HG02938 (cell line): ENCODE data around the gene SSX7.
"Not testable (repeated sequence)": the region's sequence is repeated elsewhere in the genome, so short reads cannot be mapped to it uniquely, and the experiment has no call there.

Source experiments
- ATAC-seq: cut with Tn5 transposase; IDR thresholded peaks from one replicate; pipeline ENCODE4 v1.9.1; 2021; ENCODE audit warnings: mild to moderate bottlenecking, moderate library complexity; ENCODE audit not compliant: unreplicated experiment

SSX7 gene

GRCh38 chrX:52654800-52655199 is at the start of gene SSX7:
SSX7 (minus strand) TSS chrX:52654900; CDS start chrX:52653472, 1,428 bp downstream.
- not testable (repeated sequence) for ATAC-seq

GRCh38 chrX:52692034-52692433 is 37.3 kb upstream of the SSX7 start:
- ATAC-seq: not testable (repeated sequence)

- not testable (repeated sequence) for ATAC-seq
These were observed 7.5 kb upstream of the SSX7 start for GRCh38 chrX:52662218-52662617.

GRCh38 chrX:52655475-52655874 is 775 bp upstream of the SSX7 start:
- ATAC-seq: not testable (repeated sequence)

GRCh38 chrX:52650676-52651075 is 4.0 kb downstream of the SSX7 start:
- ATAC-seq: not testable (repeated sequence)

GRCh38 chrX:52648956-52649355 is 5.7 kb downstream of the SSX7 start:
- ATAC-seq: not testable (repeated sequence)

- ATAC-seq: not testable (repeated sequence)
These were observed 26.2 kb downstream of the SSX7 start for GRCh38 chrX:52628483-52628882.

GRCh38 chrX:52620661-52621060 is 34.0 kb downstream of the SSX7 start:
- ATAC-seq: not testable (repeated sequence)

- no peak for ATAC-seq
These were observed 45.7 kb downstream of the SSX7 start for GRCh38 chrX:52608961-52609360.

- not testable (repeated sequence) for ATAC-seq
These were observed 51.5 kb downstream of the SSX7 start for GRCh38 chrX:52603151-52603550.

GRCh38 chrX:52598886-52599285 is 55.8 kb downstream of the SSX7 start:
- ATAC-seq: no peak

- ATAC-seq: no peak
These were observed 60.0 kb downstream of the SSX7 start for GRCh38 chrX:52594658-52595057.
